NCI-H2029 treated with DMSO at 0.1 percent for 48 hours (cell line): Measurements from ENCODE around the gene BCL2A1.
"Not testable (repeated sequence)": the region's sequence is repeated elsewhere in the genome, so short reads cannot be mapped to it uniquely, and the experiment has no call there.

Experiments used
- DNase-seq: peaks from one replicate; lab custom pipeline; 2025; lab: John Stamatoyannopoulos, UW

Gene BCL2A1

GRCh38 chr15:79970624-79971434, at the start of gene BCL2A1:
Gene BCL2A1, minus strand, starts transcription at chr15:79971196. Its CDS starts 77 bp downstream, at chr15:79971119.
- no peak for DNase-seq

DNA sequence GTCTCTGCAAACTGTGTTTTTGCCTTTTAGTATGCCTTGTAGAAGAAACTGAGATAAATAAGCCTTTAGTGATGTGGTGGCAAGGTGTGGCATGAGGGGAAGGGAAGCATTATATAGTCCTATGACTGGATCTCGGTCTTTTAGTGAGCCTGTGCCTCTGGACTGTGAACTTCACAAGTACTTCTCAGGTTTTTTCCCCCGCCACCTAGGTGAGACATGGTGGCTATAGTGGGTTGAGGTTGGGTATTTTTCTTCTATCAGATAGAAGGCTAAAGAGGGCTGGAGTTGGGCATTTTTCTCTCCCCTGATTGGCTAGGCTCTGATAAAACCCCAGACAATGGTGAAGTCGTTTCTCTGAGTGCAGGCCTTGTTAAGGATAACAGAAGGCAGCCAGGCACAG, 49.7 kb upstream of the BCL2A1 start:
- DNase-seq, result no peak

DNA sequence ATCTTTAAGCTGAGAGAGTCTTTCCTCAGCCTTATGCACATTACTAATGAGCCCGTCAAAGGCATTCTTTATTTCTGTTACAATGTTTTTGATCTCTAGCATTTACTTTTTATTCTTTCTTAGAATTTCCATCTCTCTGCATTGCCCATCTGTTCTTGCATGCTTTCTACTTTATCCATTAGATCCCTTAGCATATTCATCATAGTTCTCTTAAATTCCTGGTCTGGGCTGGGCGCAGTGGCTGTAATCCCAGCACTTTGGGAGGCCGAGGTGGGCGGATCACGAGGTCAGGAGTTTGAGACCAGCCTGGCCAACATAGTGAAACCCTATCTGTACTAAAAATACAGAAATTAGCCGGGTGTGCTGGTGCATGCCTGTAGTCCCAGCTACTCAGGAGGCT, 49.2 kb upstream of the BCL2A1 start:
- DNase-seq, result not testable (repeated sequence)

DNA sequence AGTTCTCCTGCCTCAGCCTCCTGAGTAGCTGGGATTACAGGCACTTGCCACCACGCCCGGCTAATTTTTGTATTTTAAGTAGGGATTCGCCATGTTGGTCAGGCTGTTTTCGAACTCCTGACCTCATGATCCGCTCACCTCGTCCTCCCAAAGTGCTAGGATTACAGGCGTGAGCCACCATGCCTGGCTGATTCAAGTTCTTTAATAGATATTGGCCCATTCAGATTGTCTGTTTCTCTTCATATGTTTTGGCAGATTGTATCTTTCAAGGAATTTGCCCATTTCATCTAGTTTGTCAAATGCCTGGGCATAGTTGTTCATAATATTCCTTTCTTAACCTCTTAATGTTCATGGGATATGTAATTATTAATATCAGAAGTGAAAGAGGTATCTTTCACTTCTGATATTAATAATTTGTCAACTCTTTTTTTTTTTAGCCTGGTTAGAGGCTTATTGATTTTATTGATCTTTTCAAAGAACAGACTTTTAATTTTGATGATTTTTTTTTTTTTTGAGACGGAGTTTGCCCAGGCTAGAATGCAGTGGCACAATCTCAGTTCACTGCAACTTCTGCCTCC, 48.3 kb upstream of the BCL2A1 start:
- no peak for DNase-seq

DNA sequence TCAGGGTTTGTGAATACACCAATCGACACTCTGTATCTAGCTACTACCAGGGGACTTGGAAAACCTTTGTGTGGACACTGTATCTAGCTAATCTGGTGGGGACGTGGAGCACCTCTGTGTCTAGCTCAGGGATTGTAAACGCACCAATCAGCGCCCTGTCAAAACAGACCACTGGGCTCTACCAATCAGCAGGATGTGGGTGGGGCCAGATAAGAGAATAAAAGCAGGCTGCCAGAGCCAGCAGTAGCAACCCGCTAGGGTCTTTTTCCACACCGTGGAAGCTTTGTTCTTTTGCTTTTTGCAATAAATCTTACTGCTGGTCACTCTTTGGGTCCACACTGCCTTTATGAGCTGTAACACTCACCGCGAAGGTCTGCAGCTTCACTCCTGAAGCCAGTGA, 46.1 kb upstream of the BCL2A1 start:
- not testable (repeated sequence) for DNase-seq

DNA sequence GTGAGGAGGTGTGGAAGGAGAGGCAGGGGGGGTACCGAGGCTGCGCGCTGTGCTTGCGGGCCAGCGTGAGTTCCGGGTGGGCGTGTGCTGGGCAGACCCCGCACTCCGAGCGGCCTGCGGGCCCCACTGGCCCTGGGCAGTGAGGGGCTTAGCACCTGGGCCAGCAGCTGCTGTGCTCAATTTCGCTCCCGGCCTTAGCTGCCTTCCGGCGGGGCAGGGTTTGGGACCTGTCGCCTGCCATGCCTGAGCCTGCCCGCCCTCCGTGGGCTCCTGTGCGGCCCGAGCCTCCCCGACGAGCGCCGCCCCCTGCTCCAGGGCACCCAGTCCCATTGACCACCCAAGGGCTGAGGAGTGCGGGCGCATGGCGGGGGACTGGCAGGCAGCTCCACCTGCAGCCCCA, 45.5 kb upstream of the BCL2A1 start:
- not testable (repeated sequence) for DNase-seq

DNA sequence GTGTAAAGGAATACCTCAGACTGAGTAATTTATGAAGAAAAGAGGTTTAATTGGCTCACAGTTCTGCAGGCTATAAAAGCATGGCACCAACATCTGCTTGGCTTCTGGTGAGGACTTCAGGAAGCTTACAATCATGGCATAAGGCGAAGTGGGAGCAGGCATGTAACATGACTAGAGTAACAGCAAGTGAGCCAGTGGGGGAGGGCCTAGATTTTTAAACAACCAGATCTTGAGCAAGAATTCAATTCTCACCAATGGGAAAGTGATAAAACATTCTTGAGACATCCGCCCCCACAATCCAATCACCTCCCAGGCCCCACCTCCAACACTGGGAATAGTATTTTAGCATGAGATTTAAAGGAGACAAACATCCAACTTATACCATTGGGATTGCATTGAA, 44.2 kb upstream of the BCL2A1 start:
- DNase-seq, result no peak

DNA sequence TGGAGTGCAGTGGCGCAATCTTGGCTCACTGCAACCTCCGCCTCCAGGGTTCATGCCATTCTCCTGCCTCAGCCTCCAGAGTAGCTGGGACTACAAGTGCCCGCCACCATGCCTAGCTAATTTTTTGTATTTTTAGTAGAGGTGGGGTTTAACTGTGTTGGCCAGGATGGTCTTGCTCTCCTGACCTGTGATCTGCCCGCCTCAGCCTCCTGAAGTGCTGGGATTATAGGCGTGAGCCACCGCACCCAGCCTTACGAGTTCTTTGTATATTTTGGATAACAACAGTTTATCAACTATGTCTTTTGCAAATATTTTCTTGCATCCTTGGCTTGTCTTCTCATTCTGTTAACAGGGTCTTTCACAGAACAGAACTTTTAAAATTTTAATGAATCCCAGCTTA, 43.2 kb upstream of the BCL2A1 start:
- DNase-seq, result not testable (repeated sequence)

DNA sequence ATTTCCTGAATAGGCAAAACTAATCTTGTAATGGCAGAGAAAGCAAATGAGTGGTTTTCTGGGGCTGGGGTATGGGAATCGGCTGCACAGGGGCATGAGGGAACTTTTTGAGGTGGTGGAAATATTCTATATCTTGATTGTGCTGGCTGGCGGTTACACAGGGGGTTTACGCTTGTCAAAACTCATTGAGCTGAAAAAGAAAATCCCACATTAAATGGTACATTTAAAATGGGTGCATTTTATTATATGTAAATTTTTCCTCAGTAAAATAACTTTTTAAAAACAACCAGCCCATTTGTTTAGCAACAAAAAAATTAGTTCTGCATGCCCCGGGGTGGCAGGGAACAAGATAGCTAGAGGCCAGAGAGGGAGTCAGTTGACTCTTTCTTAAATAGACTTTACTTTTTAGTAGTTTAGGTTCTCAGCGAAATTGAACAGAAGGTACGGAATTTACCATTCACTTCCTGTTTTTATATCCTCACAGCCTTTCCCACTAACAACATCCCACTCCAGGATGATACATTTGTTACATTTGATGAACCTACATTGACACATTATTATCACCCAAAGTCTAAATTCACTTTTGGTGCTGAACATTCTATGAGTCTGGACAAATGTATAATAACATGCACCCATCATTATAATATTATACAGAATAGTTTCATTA, 41.2 kb upstream of the BCL2A1 start:
- DNase-seq, result no peak

DNA sequence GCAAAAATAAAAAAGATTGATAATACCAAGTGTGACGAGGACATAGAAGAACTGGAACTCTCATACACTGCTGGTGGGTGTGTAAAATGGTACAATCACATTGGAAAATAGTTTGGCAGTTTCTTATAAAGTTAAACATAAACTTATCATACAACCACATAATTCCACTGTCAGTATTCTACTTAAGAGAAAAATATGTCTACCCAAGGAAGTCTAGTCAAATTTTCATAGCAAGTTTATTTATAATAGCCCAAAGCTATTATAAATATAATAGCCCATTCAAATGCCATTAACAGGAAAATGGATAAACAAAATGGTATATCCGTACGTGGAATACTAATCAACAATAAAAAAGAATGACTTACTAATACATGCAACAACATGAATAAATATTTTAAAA, 40.6 kb upstream of the BCL2A1 start:
- no peak for DNase-seq

GRCh38 chr15:80011041-80011523, 40.1 kb upstream of the BCL2A1 start:
- DNase-seq, result not testable (repeated sequence)

GRCh38 chr15:80010131-80010673, 39.2 kb upstream of the BCL2A1 start:
- DNase-seq, result peak; percentile 37

DNA sequence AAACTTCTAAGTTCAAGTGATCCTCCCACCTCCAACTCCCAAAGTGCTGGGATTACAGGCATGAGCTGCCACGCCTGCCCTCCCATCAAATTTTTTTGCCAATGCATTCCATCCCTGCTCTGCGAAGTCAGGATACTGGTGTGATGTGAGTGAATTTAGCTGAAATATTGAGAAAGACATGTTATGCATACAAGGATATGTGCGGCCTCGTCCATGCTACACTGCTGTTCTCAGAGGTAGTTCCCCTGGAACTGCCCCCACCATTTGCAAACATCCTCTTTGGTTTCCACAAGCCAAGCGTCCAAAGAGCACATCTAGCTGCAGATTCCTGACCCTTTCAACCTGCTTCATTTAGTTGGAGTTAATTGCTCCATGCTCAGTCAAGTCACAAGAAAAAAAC, 36.5 kb upstream of the BCL2A1 start:
- no peak for DNase-seq

DNA sequence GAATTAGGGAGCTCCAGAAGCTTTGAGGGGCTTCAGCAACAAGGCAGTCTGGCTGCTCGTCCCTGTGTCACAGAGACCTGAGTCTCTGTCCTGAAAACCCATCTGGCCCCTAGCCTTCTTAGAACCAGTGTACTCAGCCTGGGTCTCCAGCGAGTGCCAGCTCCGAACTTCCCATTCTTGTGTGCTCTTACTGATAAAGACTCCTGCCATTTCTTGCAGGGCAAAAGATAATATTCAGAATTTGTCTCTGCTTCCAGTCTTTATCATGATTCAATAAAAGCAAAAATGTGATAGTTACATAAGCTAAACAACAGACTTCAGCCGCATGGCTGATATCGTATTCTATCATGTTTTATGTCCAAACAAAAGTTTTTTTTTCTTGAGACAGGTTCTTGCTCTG, 36.0 kb upstream of the BCL2A1 start:
- no peak for DNase-seq

DNA sequence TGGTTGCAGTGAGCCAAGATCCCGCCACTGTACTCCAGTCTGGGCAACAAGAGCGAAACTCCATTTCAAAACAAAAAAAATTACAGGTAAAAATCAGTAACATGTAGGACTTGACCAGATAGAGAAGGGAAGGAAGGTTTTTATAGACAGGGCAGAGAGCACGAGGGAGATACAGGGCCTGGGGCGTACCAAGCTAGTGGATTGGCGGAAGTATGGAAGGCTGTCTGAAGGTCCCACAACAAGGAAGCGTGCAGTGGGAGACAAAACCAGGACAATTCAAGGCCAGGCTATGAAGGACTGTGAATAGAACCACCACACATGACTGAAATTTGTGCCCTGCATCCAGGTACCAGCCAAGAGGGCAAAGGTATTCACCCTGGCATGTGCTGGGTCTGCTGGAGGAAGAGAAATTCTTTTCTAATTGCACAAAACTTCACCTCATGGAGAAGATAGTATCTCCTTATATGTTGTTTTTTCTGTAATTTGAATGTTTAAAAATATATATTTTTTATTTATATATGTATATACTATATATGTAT, 33.0 kb upstream of the BCL2A1 start:
- DNase-seq, result no peak

- no peak for DNase-seq
These were observed 32.2 kb upstream of the BCL2A1 start for GRCh38 chr15:80003171-80003570.

DNA sequence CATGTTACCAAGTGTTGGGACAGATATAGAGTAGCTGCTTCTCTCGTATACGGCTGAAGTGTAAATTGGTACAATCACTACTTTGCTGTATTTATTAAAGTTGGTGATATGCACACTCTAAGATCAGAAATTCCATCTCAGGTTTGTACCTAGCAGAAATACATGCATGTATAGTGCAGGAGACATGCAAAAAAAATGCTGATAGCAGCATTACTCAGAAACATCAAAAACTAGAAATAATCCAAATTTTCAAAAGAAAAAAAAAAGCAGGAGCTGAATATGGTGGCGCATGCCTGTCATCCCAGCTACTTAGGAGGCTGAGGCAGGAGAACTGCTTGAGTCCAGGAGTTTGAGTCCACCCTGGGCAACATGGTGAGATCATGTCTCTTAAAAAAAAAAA, 31.3 kb upstream of the BCL2A1 start:
- DNase-seq, result no peak

- no peak for DNase-seq
These were observed 23.6 kb upstream of the BCL2A1 start for GRCh38 chr15:79994615-79995014.

- no peak for DNase-seq
These were observed 20.8 kb upstream of the BCL2A1 start for GRCh38 chr15:79991826-79992225.

DNA sequence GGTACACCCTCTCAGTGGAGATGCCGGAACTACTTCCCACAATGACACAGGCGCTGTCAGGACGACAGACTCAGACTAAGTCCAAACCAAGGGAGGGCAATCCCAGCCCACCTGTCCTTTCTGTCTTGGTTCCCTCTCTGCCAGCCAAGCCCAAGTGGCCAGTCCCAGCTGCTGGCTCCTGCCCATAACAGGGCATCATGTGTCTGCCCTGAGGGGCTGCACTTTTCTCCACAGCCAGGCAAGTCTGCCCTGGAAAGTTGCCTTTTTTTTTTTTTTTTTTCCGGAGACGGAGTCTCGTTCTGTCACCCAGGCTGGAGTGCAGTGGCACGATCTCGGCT, 20.0 kb upstream of the BCL2A1 start:
- DNase-seq, result no peak

DNA sequence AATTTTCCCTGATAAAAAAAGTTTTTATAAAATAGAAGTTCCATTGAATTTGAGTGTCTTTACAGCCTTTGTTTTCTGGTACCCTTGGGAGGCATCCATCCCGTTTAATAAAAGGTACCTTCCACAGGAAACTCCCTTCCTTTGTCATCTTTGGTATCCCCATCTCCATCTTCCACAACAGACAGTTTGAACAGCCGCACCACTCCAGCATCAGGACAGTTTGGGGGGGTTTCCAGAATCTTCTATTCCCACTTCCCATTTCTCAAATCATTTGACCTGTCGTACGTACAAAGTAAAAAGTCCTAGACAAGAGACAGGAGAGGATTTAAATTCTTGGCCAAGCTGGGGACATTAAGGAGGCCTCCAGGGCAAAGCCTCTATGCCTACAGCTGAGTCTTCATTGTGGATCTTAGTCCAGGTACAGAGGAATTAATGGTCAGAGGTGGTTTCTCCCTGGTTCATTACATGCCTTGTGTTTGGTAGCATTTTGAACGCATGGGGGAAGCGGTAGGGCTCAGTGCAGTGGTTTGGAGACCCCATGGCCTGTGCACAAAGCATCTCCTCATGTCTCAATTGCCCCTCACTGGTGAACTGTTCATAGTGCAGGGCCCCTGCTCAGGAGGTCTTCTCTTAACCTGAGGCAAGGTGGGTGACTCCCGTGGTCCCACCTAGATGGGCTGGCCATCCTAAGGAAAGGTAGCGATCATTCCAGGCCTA, 19.4 kb upstream of the BCL2A1 start:
- no peak for DNase-seq

DNA sequence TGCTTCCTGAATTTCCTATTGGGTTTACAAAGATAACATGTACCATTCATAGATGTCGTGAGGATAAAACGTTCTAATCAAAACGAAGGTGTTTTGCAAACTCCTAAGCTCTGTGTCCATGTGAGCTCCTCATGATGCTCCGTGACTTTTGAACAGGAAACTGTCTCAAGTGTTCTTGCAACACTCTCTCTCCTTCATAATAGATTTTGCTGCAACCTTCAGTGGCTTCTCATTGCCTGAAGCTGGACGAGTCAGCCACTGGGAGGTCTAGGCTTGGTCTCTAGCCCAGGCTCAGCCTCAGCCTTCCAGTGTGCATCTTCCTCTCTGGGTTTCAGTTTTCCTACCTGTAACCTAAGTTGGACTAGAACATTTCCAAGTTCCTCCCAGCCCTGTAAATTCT, 18.7 kb upstream of the BCL2A1 start:
- no peak for DNase-seq
